HG03280 (cell line): Measurements from ENCODE around the gene SCGB3A2.
A peak's percentile ranks its signal among the peaks of the same experiment; 100 is the strongest.

Experiments
- ATAC-seq: cut with Tn5 transposase; IDR thresholded peaks from one replicate; pipeline ENCODE4 v1.9.1; 2021; ENCODE audit warnings: mild to moderate bottlenecking, moderate library complexity; ENCODE audit not compliant: unreplicated experiment

SCGB3A2 gene

GRCh38 chr5:147878066-147878759 lies at the start of gene SCGB3A2:
TSS of gene SCGB3A2 (plus strand) at chr5:147878711. CDS start at chr5:147878804, 93 bp downstream.
- no peak for ATAC-seq

- ATAC-seq: no peak
Measured at GRCh38 chr5:147830035-147830434, 48.5 kb upstream of the SCGB3A2 start.

- ATAC-seq: no peak
Measured at GRCh38 chr5:147831465-147831864, 47.0 kb upstream of the SCGB3A2 start, which contains the start of gene SPINK1. TSS of gene SPINK1 (minus strand) at chr5:147831671. CDS start at chr5:147831577, 94 bp downstream.

- ATAC-seq: no peak
Measured at GRCh38 chr5:147832541-147832940, 46.0 kb upstream of the SCGB3A2 start.

GRCh38 chr5:147835386-147835798 lies 43.1 kb upstream of the SCGB3A2 start:
- no peak for ATAC-seq

- no peak for ATAC-seq
Measured at GRCh38 chr5:147836439-147836838, 42.1 kb upstream of the SCGB3A2 start.

GRCh38 chr5:147842869-147843268 lies 35.6 kb upstream of the SCGB3A2 start:
- ATAC-seq: no peak

- no peak for ATAC-seq
Measured at GRCh38 chr5:147844846-147845245, 33.7 kb upstream of the SCGB3A2 start.

GRCh38 chr5:147845618-147846017 lies 32.9 kb upstream of the SCGB3A2 start:
- no peak for ATAC-seq

- ATAC-seq: no peak
Measured at GRCh38 chr5:147849226-147849625, 29.3 kb upstream of the SCGB3A2 start.

GRCh38 chr5:147851578-147851977 lies 26.9 kb upstream of the SCGB3A2 start:
- ATAC-seq: no peak

- no peak for ATAC-seq
Measured at GRCh38 chr5:147852365-147852764, 26.1 kb upstream of the SCGB3A2 start.

- no peak for ATAC-seq
Measured at GRCh38 chr5:147853372-147853987, 25.0 kb upstream of the SCGB3A2 start.

- ATAC-seq: no peak
Measured at GRCh38 chr5:147854331-147854730, 24.2 kb upstream of the SCGB3A2 start.

GRCh38 chr5:147854894-147855773 lies 23.4 kb upstream of the SCGB3A2 start:
- no peak for ATAC-seq

- ATAC-seq: no peak
Measured at GRCh38 chr5:147855774-147856069, 22.8 kb upstream of the SCGB3A2 start.

GRCh38 chr5:147856801-147857200 lies 21.7 kb upstream of the SCGB3A2 start:
- ATAC-seq: no peak

GRCh38 chr5:147857302-147858129 lies 21.0 kb upstream of the SCGB3A2 start:
- peak; percentile 91 for ATAC-seq

- ATAC-seq: no peak
Measured at GRCh38 chr5:147858565-147858964, 19.9 kb upstream of the SCGB3A2 start.

GRCh38 chr5:147859962-147860640 lies 18.4 kb upstream of the SCGB3A2 start:
- ATAC-seq: no peak
